GM20000 (cell line): ENCODE measurements around the gene ARHGEF19.
"Not testable (repeated sequence)": the region's sequence is repeated elsewhere in the genome, so short reads cannot be mapped to it uniquely, and the experiment has no call there.

ENCODE experiments used
- DNase-seq: peaks from one replicate; pipeline ENCODE4 v3.0.0; 2012; ENCODE audit warnings: low spot score
- TF ChIP-seq, protein P1 (sequence below): IDR thresholded peaks from 2 replicates; pipeline ENCODE4 v1.5.1; 2012; ENCODE audit warnings: mild to moderate bottlenecking, control low read depth; ENCODE audit errors: extremely low read depth, missing control alignments

Gene ARHGEF19

DNA sequence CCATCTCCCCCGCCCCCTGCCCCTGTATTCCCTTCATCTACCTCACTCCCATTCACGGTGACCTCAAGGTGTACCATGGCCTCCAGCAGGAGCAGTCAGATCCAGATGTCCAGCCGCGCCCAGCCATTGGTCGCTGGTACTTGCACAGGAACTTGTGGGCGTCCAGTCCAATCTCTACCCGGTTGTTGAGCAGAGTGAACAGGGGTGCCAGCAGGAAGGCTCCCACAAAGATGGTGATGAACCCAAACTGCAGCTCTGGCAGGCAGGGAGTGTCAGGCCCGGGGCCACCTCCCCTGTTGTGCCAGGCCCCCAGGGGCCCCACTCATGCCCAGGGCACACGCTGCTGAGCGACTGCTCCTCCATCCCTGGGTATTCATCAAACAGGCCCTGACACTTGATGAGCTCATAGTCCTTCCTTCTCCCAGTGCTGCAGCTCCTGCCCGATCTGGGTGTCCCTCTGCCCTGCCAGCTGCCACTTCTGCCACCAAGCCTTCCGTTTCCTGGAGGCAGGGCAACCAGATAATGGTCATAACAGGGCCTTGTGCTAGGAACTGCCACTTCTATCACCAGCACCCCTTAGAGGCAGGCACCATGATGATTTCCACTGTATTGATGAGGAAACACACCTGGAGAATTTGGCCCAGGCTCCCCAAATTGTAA, 5.7 kb upstream of the ARHGEF19 start:
- TF ChIP-seq, protein P1, sequence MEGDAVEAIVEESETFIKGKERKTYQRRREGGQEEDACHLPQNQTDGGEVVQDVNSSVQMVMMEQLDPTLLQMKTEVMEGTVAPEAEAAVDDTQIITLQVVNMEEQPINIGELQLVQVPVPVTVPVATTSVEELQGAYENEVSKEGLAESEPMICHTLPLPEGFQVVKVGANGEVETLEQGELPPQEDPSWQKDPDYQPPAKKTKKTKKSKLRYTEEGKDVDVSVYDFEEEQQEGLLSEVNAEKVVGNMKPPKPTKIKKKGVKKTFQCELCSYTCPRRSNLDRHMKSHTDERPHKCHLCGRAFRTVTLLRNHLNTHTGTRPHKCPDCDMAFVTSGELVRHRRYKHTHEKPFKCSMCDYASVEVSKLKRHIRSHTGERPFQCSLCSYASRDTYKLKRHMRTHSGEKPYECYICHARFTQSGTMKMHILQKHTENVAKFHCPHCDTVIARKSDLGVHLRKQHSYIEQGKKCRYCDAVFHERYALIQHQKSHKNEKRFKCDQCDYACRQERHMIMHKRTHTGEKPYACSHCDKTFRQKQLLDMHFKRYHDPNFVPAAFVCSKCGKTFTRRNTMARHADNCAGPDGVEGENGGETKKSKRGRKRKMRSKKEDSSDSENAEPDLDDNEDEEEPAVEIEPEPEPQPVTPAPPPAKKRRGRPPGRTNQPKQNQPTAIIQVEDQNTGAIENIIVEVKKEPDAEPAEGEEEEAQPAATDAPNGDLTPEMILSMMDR = no peak
- no peak for DNase-seq

DNA sequence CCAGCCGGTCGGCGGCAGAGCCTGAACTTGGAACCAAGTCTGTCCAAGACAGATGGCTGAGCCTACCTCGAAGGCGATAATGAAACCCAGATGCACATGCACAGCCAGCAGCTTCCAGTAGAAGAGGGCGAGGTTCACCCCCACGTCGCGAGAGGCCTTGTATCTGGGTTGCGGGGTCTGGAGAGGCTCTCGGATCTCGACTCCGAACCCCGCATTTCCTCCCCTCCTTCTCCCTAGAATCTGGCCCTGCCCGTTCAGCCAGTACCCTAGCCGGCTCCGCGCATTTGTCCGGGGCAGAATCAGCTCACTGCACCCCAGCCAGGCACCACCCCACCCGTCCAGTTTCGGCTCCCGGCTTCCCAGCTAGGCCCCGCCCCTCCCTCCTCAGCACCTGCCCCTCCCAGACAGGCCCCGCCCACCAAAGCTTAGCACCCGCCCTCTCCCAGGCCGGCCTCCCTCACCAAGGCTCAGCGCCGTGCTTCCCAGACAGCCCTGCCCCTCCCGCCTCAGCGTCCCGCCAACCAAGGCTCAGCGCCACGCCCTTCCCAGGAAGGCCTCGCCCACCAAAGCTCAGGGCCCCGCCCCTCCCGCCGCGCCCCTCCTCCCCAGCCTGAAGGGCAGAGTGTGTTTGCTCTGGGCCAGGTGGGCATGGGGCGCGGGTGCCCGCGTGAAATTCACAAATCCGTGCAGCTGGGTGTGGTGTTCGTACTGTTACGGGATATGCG, 4.8 kb upstream of the ARHGEF19 start:
- TF ChIP-seq, protein P1 = no peak
- peak; percentile 98 for DNase-seq

DNA sequence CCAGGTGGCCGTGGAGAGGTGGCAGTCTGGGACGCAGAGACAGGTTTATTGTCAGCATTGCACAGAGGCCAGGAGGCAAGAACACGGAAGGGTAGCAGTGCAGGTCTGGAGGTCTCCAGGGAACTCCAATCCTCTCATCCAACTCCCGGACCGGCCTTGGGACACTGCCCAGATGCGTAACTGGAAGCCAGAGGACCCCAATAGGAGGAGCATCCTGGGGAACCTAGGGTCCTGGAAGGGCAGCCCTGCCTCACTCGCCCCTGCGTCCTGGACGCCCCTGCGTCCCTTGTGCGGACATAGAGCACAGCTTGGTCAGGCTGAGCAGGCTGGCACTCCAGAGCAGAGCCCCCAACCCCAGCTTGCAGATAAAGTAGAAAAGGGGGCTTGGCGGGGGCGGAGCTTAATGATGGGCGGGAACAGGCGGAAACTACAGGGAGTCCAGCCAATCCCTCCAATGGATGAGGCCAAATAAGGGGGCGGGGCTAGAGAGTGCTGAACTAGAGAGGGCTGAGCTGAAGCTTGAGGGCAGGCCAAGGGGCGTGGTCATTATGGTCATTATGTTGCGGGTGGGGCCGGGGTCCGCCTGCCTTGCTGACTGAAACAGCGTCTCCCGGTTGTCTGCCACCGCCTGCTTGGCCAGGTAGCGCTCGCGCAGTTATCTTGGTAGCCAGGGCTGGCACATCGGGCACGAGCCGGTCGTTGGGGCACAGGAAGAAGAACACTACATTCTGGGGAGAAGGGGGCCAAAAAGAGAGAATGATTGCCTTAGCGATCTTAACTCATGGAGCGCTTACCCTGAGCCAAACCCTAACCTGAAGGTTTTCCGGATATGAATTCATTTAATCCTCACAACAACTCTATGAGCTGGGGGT, 3.7 kb upstream of the ARHGEF19 start:
- TF ChIP-seq, protein P1 = no peak
- peak; percentile 84 for DNase-seq

DNA sequence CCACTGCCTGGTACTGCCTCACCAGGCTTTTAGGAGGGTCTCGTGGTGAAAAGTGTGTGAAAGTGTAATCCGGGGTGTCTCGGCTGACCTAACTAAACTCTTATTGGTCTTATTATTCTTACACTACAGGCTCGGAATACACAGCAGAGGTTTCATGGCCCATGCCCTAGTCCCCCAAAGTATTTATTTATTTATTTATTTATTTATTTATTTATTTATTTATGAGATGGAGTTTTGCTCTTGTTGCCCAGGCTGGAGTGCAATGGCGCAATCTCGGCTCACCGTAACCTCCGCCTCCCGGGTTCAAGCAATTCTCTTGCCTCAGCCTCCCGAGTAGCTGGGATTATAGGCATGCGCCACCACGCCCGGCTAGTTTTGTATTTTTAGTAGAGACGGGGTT, 2.8 kb upstream of the ARHGEF19 start:
- DNase-seq = not testable (repeated sequence)

DNA sequence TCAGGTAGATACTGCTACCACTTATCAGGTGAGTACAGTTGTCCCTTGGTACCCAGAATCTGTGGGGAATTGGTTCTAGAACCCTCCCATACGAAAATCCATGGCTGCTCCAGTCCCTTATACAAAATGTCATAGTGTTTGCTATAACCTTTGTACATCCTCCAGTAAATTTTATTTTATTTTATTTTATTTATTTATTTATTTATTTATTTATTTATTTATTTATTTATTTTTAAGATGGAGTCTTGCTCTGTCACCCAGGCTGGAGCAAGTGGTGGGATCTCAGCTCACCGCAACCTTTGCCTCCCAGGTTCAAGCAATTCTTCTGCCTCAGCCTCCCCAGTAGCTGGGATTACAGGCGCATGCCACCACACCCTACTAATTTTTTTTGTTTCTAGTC, 1.1 kb upstream of the ARHGEF19 start:
- DNase-seq = not testable (repeated sequence)

DNA sequence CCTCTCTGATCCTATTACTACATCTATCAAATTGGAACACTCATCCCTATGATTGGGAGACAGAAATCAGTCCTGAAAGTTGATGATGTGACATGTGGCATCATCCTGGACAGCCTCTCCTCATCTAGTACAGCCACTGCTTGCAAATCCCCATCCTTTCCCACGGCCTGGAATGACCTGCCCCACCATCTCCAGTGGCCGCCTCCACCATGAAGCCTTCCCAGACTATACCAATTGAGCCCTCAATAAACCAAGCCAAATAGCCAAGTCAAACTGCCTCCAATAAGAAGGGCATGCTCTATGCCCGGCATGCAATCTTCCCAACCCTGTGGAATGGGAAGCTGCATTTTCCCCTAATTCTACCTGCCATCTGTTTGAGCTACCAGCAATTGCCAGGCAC, 561 bp upstream of the ARHGEF19 start:
- TF ChIP-seq, protein P1 = no peak
- no peak for DNase-seq

DNA sequence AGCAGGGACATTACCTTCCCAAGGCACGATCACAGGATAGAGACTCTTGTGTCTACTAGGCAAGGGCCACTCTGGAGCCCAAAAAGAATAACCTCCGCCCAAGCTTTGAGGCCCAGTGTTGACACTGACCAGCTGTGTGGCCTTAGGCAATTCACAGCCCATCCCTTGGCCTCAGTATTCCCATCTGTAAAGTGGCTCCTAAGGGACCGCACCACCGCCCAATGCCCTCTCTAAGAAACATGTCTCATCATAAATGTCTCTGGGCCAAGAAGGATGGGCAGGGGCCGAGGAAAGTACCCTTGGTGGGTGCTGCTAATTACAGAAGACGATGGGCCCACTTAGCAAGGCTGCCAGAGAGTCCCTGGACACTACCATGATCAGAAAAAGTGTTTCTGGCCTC, 628 bp downstream of the ARHGEF19 start:
- DNase-seq = no peak
- TF ChIP-seq, protein P1 = no peak

DNA sequence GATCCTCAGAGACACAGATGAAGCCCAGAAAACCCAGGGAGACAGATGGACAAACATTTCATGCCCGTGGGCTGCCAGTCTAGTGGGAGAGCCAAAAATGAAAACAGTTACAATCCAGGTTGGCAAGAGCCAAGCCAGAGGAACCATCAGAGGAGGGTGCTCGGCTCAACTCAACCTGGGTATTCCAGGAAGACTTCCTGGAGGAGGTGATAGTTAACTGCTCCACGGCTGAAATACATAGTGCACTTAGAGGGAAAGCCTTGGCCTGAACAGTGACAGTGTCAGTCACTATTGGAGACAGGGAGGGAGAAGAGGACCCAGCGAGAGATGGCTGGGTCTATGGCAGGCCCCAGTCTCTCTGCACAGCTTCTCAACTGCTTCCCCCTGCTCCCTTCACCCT, 1.9 kb downstream of the ARHGEF19 start:
- DNase-seq = no peak
- TF ChIP-seq, protein P1 = no peak
